ENCODE data around the gene PCYOX1L.

The PCYOX1L gene

DNA sequence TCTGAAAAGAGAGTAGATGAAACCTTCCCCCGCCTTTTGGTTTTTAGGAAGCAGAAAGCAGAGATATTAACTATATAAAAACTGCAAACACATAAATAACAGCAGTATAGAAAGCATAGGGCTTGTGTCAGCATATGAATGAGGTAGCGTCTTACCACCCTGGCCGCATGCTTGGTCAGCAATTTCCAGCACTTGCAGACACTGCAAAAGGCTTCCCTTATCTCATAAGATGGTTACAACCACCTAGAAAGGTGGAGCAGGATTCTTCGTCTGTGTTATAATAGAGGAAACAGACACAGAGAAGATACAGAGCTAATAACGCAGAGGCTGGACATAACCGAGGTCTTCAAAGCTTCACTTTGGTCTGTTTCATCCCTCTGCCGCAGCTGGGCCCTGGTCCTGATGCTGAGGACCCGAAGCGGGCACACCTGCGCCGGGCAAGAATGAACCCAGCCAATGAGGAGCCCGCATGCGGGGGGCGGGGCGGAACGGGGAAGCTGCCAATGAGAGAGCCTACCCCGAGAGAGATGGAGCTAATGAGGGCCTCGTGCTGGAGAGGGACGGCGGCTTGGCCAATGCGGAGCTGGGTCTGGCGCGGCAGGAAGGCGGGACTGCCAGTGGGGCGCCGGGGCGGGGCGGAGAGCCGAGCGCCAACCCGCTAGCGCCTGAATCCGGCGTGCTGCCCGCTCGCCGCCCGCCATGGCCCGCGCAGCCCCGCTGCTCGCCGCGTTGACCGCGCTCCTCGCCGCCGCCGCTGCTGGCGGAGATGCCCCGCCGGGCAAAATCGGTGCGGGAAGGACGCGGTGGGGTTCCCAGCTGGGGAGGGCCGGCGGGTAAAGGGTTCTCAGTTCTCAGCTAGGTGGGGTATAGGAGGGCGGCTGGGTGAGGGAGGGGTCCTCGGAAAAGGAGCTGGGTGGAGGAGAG lies at the start of gene PCYOX1L:
PCYOX1L (plus strand) TSS at position 677 of the 924 bp plus-strand sequence; CDS start at position 700, 23 bp downstream.
- peak within 1 kb of the TSS; percentile 80 for H3K4me3 ChIP-seq (ENCODE audit: low read length)
- no peak for TF ChIP-seq CTCF (conservative IDR thresholded peaks at IDR 0.05; ENCODE audit: low read depth, low read length)
- peak; percentile 86 for DNase-seq (ENCODE audit: low read depth)

- TF ChIP-seq CTCF (conservative IDR thresholded peaks at IDR 0.05; ENCODE audit: low read depth, low read length): no peak
- no peak for DNase-seq (ENCODE audit: low read depth)
- H3K4me3 ChIP-seq (ENCODE audit: low read length): no peak overlapping the region
These were observed 48.5 kb upstream of the PCYOX1L start for GRCh38 chr5:149309354-149309753.

GRCh38 chr5:149310488-149310887 lies 47.4 kb upstream of the PCYOX1L start:
- no peak for TF ChIP-seq CTCF (conservative IDR thresholded peaks at IDR 0.05; ENCODE audit: low read depth, low read length)
- DNase-seq (ENCODE audit: low read depth): no peak

GRCh38 chr5:149310947-149311658 lies 46.7 kb upstream of the PCYOX1L start:
- no peak for DNase-seq (ENCODE audit: low read depth)
- no peak for TF ChIP-seq CTCF (conservative IDR thresholded peaks at IDR 0.05; ENCODE audit: low read depth, low read length)
- no peak overlapping the region for H3K4me3 ChIP-seq (ENCODE audit: low read length)

More at GRCh38 chr5:149310488-149310887, 47.4 kb upstream of the PCYOX1L start:
- no peak overlapping the region for H3K4me3 ChIP-seq (ENCODE audit: low read length)

DNA sequence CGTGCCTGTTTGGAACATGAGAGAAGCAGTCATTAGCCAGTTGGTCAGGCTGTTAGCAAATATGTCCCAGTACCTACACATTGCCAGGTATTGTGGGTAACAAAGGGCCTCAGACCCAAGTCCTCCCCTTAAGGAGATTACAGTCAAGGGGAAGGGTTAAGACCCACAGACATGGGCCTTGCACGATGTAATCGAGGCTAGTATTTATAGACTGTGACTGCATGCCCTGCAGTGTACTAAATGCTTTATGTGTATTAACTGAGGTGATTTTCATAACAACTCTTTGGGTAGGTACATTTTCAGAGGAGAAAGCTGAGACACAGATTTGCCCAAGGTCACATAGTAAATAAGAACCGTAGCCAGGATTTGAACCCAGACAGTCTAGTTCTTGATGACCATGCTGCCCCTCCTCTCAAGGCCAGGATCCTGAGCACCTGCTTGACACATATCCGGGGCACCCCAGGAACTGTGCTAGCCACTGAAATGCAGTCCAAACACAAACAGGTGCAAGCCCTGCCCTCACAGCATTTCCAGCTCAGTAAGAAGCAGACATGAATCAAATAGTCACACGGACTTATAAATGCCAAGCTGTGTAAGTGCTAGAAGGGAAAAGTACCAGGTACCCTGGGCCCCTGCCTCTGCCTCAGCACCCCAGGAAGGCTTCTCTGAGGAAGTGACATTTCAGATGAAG lies 44.5 kb upstream of the PCYOX1L start:
- no peak for DNase-seq (ENCODE audit: low read depth)
- no peak overlapping the region for H3K4me3 ChIP-seq (ENCODE audit: low read length)
- TF ChIP-seq CTCF (conservative IDR thresholded peaks at IDR 0.05; ENCODE audit: low read depth, low read length): no peak

DNA sequence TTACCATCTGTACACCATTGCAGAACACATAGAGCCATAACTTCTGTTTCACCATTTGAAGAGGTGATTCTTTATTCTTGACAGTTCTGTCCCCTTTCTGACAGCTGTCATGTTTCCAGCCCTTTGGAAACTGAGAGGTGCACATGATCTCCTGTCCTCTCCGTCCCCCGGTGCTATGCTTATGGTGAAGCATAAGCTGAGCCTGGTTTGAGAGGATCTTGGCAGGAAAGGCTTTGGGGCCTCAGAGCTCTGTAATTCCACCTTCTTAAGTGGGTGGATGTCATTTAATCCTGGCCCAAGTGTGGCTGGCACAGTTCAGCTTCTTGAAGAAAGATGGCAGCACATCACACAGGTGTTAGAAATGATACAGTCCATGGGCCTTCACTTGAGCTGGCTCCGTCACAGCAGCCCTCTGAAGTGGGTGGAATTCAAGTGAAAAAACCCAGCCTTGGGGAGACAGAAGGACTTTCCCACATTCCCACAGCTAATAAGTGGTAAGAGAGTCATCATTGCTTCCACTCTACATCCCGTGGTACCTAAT lies 43.2 kb upstream of the PCYOX1L start:
- no peak overlapping the region for H3K4me3 ChIP-seq (ENCODE audit: low read length)
- TF ChIP-seq CTCF (conservative IDR thresholded peaks at IDR 0.05; ENCODE audit: low read depth, low read length): peak; percentile 29
- no peak for DNase-seq (ENCODE audit: low read depth)

Data from retinal pigment epithelial cell (primary cell).